Ectodermal cell (in vitro differentiated cells): ENCODE measurements around the gene PCBP3.

Experiments used
- H3K27ac ChIP-seq: 2 replicates; pipeline ENCODE4 v1.7.0; 2013; ENCODE audit warnings: mild to moderate bottlenecking, low read depth, low read length; ENCODE audit not compliant: insufficient read depth, poor library complexity, severe bottlenecking
- H3K27me3 ChIP-seq: 2 replicates; pipeline ENCODE4 v1.7.0; 2013; ENCODE audit warnings: mild to moderate bottlenecking, low read length; ENCODE audit not compliant: insufficient read depth, control insufficient read depth, poor library complexity, severe bottlenecking
- H3K36me3 ChIP-seq: one replicate; pipeline ENCODE4 v1.7.0; 2013; ENCODE audit warnings: low read length; ENCODE audit not compliant: control insufficient read depth, insufficient read depth
- H3K4me1 ChIP-seq: one replicate; pipeline ENCODE4 v1.7.0; 2013; ENCODE audit warnings: low read length; ENCODE audit not compliant: control insufficient read depth, insufficient read depth
- H3K4me3 ChIP-seq: 2 replicates; pipeline ENCODE4 v1.7.0; 2013; ENCODE audit warnings: low read depth, low read length, control low read depth; ENCODE audit not compliant: insufficient read depth
- H3K9me3 ChIP-seq: 2 replicates; pipeline ENCODE4 v1.7.0; 2013; ENCODE audit warnings: mild to moderate bottlenecking, low read length, moderate library complexity; ENCODE audit not compliant: control insufficient read depth
- WGBS, 2 experiments: methylation state at CpG; one replicate each; pipeline ENCODE4 v1.1.7; 2013; ENCODE audit warnings: missing lambda C conversion rate in 2 of 2; 5-methylcytosine and 5-hydroxymethylcytosine counted together

PCBP3 gene

DNA sequence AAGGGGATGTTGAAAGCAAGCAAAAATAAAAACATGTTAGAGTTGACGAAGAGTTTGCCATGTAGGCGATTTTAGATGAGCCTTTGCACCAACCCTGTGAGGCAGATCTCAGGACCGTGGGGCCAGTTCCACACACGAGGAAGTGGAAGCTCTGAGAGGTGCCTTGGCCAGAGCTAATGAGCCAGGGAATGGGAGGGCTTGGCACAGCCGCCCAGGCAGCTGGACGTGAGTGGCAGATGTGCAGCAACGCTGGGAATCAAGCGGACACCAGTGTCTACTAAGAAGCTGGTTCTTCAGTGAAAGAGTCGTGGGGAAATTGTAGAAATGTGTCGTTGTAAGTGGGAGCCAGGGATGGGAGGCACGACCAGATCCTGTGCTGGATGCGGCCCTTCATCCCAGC, 279.1 kb downstream of the PCBP3 start:
- H3K9me3 ChIP-seq, result no peaks in the 10 kb centered on the region
- H3K4me3 ChIP-seq, result no peak overlapping the region
- no peaks in the 10 kb centered on the region for H3K36me3 ChIP-seq
- H3K27ac ChIP-seq, result no peak overlapping the region
- 91 to 93% methylated on average over 12 of the region's 12 CpGs for WGBS, 2 experiments
- H3K27me3 ChIP-seq, result no peaks in the 10 kb centered on the region
- H3K4me1 ChIP-seq, result no peaks in the 10 kb centered on the region

GRCh38 chr21:45923146-45923545, 279.6 kb downstream of the PCBP3 start:
- Histone ChIP-seq H3K4me1 (no peaks in the 10 kb centered on the region), H3K9me3 (no peaks in the 10 kb centered on the region), H3K4me3 (no peak overlapping the region), H3K36me3 (no peaks in the 10 kb centered on the region), H3K27ac (no peak overlapping the region), H3K27me3 (no peaks in the 10 kb centered on the region)
- WGBS, 2 experiments, result 60 to 67% methylated on average over 6 of the region's 6 CpGs

- 77 to 80% methylated on average over 9 to 10 of the region's 11 CpGs for WGBS, 2 experiments
- no peaks in the 10 kb centered on the region for H3K9me3 ChIP-seq
- no peaks in the 10 kb centered on the region for H3K27me3 ChIP-seq
- no peak overlapping the region for H3K27ac ChIP-seq
- no peaks in the 10 kb centered on the region for H3K36me3 ChIP-seq
- H3K4me3 ChIP-seq, result no peak overlapping the region
- no peaks in the 10 kb centered on the region for H3K4me1 ChIP-seq
Measured at GRCh38 chr21:45926281-45926680, 282.8 kb downstream of the PCBP3 start.

GRCh38 chr21:45927032-45927431, 283.5 kb downstream of the PCBP3 start:
- no peak overlapping the region for H3K27ac ChIP-seq
- 82 to 100% methylated on average over 1 of the region's 1 CpG for WGBS, 2 experiments
- H3K4me3 ChIP-seq, result no peak overlapping the region
- no peaks in the 10 kb centered on the region for H3K9me3 ChIP-seq
- no peaks in the 10 kb centered on the region for H3K36me3 ChIP-seq
- H3K4me1 ChIP-seq, result no peaks in the 10 kb centered on the region
- H3K27me3 ChIP-seq, result no peaks in the 10 kb centered on the region

DNA sequence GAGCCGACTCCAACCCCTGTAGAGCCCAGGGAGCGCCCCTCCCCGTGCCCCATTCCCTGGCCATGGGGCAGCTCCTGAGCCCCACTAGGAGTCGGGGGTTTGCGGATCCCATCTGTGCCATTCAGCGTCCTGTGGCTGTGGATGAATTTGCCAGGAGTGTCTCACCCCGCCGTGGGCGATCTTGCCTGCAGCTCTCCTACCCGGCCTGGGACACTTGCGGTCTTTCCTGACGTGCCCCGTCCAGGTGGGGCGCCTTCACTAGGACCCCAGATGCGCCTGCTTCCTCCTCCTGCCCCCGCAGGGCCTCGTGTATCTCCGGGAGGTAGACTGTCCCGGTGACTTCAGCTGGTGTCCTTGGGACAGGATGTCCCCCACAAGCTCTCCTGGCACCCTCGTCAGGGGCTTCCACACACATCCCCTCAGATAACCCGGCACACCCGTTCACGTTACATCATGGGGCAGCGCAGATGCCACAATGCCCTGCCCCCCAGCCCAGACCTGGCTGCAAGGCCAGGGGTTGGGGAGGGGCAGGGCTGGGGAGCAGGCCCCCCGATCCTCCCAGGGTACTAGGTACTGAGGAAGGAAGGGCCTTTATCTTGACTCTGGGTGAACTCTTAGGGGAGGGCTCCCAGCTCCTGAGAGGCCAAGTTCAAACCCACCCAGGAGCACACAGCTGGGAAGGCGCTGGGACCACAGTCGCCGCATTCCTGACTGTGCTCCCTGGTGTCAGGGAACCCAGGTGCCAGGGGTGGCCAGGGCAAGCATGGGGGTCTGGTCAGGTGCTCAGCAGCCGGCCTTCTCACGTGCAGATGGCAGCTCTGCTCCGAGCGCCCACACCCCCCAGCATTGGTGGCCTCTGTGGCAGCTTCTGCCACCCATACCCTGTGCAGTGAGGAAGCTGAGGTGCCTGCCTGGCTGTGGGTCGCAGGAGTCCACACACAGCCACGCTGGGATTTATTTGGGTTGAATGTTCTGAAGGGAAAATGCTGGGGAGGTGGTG, 284.6 kb downstream of the PCBP3 start:
- H3K4me3 ChIP-seq, result no peak overlapping the region
- no peaks in the 10 kb centered on the region for H3K27me3 ChIP-seq
- WGBS, 2 experiments, result 91 to 93% methylated on average over 34 of the region's 34 CpGs
- no peak overlapping the region for H3K27ac ChIP-seq
- no peaks in the 10 kb centered on the region for H3K36me3 ChIP-seq
- no peaks in the 10 kb centered on the region for H3K9me3 ChIP-seq
- H3K4me1 ChIP-seq, result no peaks in the 10 kb centered on the region

GRCh38 chr21:45929449-45929848, 285.9 kb downstream of the PCBP3 start:
- H3K4me1 ChIP-seq, result no peaks in the 10 kb centered on the region
- no peak overlapping the region for H3K27ac ChIP-seq
- WGBS, 2 experiments, result 92 to 95% methylated on average over 11 of the region's 11 CpGs
- H3K36me3 ChIP-seq, result no peaks in the 10 kb centered on the region
- no peak overlapping the region for H3K4me3 ChIP-seq
- H3K27me3 ChIP-seq, result no peaks in the 10 kb centered on the region
- H3K9me3 ChIP-seq, result no peaks in the 10 kb centered on the region

- Histone ChIP-seq H3K4me3 (no peak overlapping the region), H3K9me3 (no peaks in the 10 kb centered on the region), H3K36me3 (no peaks in the 10 kb centered on the region), H3K4me1 (no peaks in the 10 kb centered on the region), H3K27ac (no peak overlapping the region), H3K27me3 (no peaks in the 10 kb centered on the region)
- 94% methylated on average over 16 of the region's 16 CpGs for WGBS, 2 experiments
Measured at GRCh38 chr21:45930231-45930760, 286.8 kb downstream of the PCBP3 start.

- WGBS, 2 experiments, result 90 to 91% methylated on average over 7 of the region's 7 CpGs
- no peaks in the 10 kb centered on the region for H3K27me3 ChIP-seq
- H3K9me3 ChIP-seq, result no peaks in the 10 kb centered on the region
- H3K36me3 ChIP-seq, result no peaks in the 10 kb centered on the region
- H3K4me1 ChIP-seq, result no peaks in the 10 kb centered on the region
- no peak overlapping the region for H3K4me3 ChIP-seq
- no peak overlapping the region for H3K27ac ChIP-seq
Measured at GRCh38 chr21:45930792-45931191, 287.3 kb downstream of the PCBP3 start.

DNA sequence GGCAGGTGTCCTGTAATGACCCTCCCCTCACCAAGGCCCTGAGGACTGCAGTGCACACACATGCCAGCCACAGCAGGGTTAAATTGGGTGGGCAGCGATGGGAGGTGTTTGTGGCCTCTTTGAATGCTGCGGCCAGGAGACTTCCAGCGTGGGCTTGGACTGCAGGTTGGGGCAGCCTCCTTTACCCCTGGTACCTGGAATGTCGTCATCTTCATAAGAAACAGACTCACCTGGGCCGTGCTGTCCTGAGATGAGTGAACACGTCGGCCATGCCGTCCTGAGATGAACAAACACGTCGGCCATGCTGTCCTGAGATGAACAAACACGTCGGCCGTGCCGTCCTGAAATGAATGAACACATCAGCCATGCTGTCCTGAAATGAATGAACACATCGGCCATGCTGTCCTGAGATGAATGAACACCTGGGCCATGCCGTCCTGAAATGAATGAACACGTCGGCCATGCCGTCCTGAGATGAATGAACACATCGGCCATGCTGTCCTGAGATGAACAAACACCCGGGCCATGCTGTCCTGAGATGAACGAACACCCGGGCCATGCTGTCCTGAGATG, 288.0 kb downstream of the PCBP3 start:
- no peak overlapping the region for H3K27ac ChIP-seq
- H3K9me3 ChIP-seq, result no peaks in the 10 kb centered on the region
- H3K4me3 ChIP-seq, result no peak overlapping the region
- H3K4me1 ChIP-seq, result no peaks in the 10 kb centered on the region
- H3K36me3 ChIP-seq, result no peaks in the 10 kb centered on the region
- no peaks in the 10 kb centered on the region for H3K27me3 ChIP-seq
- 94% methylated on average over 23 of the region's 23 CpGs for WGBS, 2 experiments

- no peaks in the 10 kb centered on the region for H3K36me3 ChIP-seq
- 85 to 87% methylated on average over 9 of the region's 9 CpGs for WGBS, 2 experiments
- H3K27ac ChIP-seq, result no peak overlapping the region
- H3K4me1 ChIP-seq, result no peaks in the 10 kb centered on the region
- H3K4me3 ChIP-seq, result no peak overlapping the region
- H3K27me3 ChIP-seq, result no peaks in the 10 kb centered on the region
- H3K9me3 ChIP-seq, result no peaks in the 10 kb centered on the region
Measured at GRCh38 chr21:45932922-45933502, 289.5 kb downstream of the PCBP3 start.
